Endothelial cell (in vitro differentiated cells): ENCODE measurements around the gene ARMC7. TPM values are rescaled to one million over a fixed set of nuclear protein-coding genes. Genes with fewer than 3 reads are reported as not detected.

ENCODE experiments used
- DNase-seq: peaks from one replicate; pipeline ENCODE4 v3.0.0; 2021; ENCODE audit warnings: low spot score
- H3K27ac Mint-ChIP-seq: one replicate; pipeline ENCODE4 v1.8.0; 2021; ENCODE audit warnings: mixed read lengths, inconsistent platforms; ENCODE audit not compliant: unreplicated experiment
- H3K27me3 Mint-ChIP-seq: one replicate; pipeline ENCODE4 v1.8.0; 2021; ENCODE audit warnings: mild to moderate bottlenecking, moderate library complexity, mixed read lengths, inconsistent platforms; ENCODE audit not compliant: unreplicated experiment
- H3K36me3 Mint-ChIP-seq: one replicate; pipeline ENCODE4 v1.8.0; 2021; ENCODE audit warnings: mild to moderate bottlenecking, low read depth, mixed read lengths, inconsistent platforms; ENCODE audit not compliant: unreplicated experiment
- H3K4me1 Mint-ChIP-seq: one replicate; pipeline ENCODE4 v1.8.0; 2021; ENCODE audit warnings: mild to moderate bottlenecking, mixed read lengths, inconsistent platforms; ENCODE audit not compliant: unreplicated experiment
- H3K4me3 Mint-ChIP-seq: one replicate; pipeline ENCODE4 v1.8.0; 2021; ENCODE audit warnings: mild to moderate bottlenecking, mixed read lengths, inconsistent platforms; ENCODE audit not compliant: unreplicated experiment
- H3K9me3 Mint-ChIP-seq: one replicate; pipeline ENCODE4 v1.8.0; 2021; ENCODE audit warnings: mixed read lengths, inconsistent platforms; ENCODE audit not compliant: unreplicated experiment
- CTCF ChIP-seq: fragments of 200-600 bp; sonication (generic); IDR thresholded peaks from one replicate; pipeline ENCODE4 v1.5.0; 2021; ENCODE audit warnings: antibody characterized with exemption; ENCODE audit not compliant: unreplicated experiment
- long read RNA-seq: library from polyadenylated mRNA; unstranded; transcript quantifications from one replicate; pipeline ENCODE4 v2.0.0, GENCODE V29; 2020; ENCODE audit not compliant: unreplicated experiment
- total RNA-seq: library from RNA; stranded (reverse); fragmentation: NEBNext Ultra II Directional; extraction: Animal tissue kit (Norgen Biotek cat#: 25700); gene quantifications from one replicate; pipeline ENCODE4 v1.2.1, GENCODE V29; 2021; ENCODE audit not compliant: unreplicated experiment

Gene ARMC7
- total RNA-seq = 43.4 TPM
- long read RNA-seq, transcript ARMC7-201 (3 exons, 2,126 nt) = major isoform, 35 of 46 reads
- long read RNA-seq, partial matches to known transcripts = 2 of 46 reads
- long read RNA-seq, other reads (novel, unspliced or antisense) = 3 of 46 reads

- Mint-ChIP-seq H3K27me3 (peaks cover 10% of the 10 kb centered on the region), H3K9me3 (no peaks in the 10 kb centered on the region), H3K27ac (peak within 1 kb of the TSS; percentile 30), H3K36me3 (peaks cover 21% of the 10 kb centered on the region), H3K4me3 (peak within 1 kb of the TSS; percentile 95), H3K4me1 (peaks cover 59% of the 10 kb centered on the region)
- DNase-seq = peak; percentile 89
- no peak for TF ChIP-seq CTCF
These were observed at the start of gene ARMC7 for GRCh38 chr17:75109407-75110233. Gene ARMC7 (plus strand): TSS chr17:75109969. CDS start chr17:75110289, 320 bp downstream.

- H3K4me1 Mint-ChIP-seq = peaks cover 3% of the 10 kb centered on the region
- H3K9me3 Mint-ChIP-seq = no peaks in the 10 kb centered on the region
- H3K27me3 Mint-ChIP-seq = peaks cover 3% of the 10 kb centered on the region
- H3K4me3 Mint-ChIP-seq = no peak overlapping the region
- H3K27ac Mint-ChIP-seq = no peak overlapping the region
- no peak for TF ChIP-seq CTCF
- peaks cover 31% of the 10 kb centered on the region for H3K36me3 Mint-ChIP-seq
- DNase-seq = no peak
These were observed 49.2 kb upstream of the ARMC7 start for GRCh38 chr17:75060434-75061054.

- Mint-ChIP-seq H3K27ac (no peak overlapping the region), H3K27me3 (peaks cover 3% of the 10 kb centered on the region), H3K4me3 (no peak overlapping the region), H3K4me1 (peaks cover 3% of the 10 kb centered on the region), H3K36me3 (peaks cover 29% of the 10 kb centered on the region), H3K9me3 (no peaks in the 10 kb centered on the region)
- TF ChIP-seq CTCF = no peak
- DNase-seq = no peak
These were observed 48.7 kb upstream of the ARMC7 start for GRCh38 chr17:75061055-75061438.

GRCh38 chr17:75061618-75062017 lies 48.2 kb upstream of the ARMC7 start:
- Mint-ChIP-seq H3K4me3 (no peak overlapping the region), H3K36me3 (peaks cover 27% of the 10 kb centered on the region)
- TF ChIP-seq CTCF = no peak

GRCh38 chr17:75063201-75063600 lies 46.6 kb upstream of the ARMC7 start:
- no peak for DNase-seq
- H3K4me3 Mint-ChIP-seq = peak overlapping the region; percentile 62
- H3K27me3 Mint-ChIP-seq = peaks cover 3% of the 10 kb centered on the region
- no peak overlapping the region for H3K27ac Mint-ChIP-seq
- H3K4me1 Mint-ChIP-seq = peaks cover 8% of the 10 kb centered on the region
- peaks cover 27% of the 10 kb centered on the region for H3K36me3 Mint-ChIP-seq
- H3K9me3 Mint-ChIP-seq = no peaks in the 10 kb centered on the region
- TF ChIP-seq CTCF = no peak

More at GRCh38 chr17:75061618-75062017, 48.2 kb upstream of the ARMC7 start:
- Mint-ChIP-seq H3K9me3 (no peaks in the 10 kb centered on the region), H3K27ac (no peak overlapping the region), H3K4me1 (peaks cover 7% of the 10 kb centered on the region), H3K27me3 (peaks cover 3% of the 10 kb centered on the region)
- no peak for DNase-seq
